Activated CD4-positive, alpha-beta T cell treated with anti-CD3 and anti-CD28 coated beads, Interleukin-2, amount 10 ng/mL, durations not matched to agents 7 days and 5 days (primary cell): ENCODE data around the gene GALNTL6. TPM values are rescaled to one million over a fixed set of nuclear protein-coding genes. Genes with fewer than 3 reads are reported as not detected.

Experiments used
- CTCF ChIA-PET: fragments of 350-600 bp; sonication (Branson Sonifier 250); formaldehyde crosslinking; loops from one replicate; lab custom pipeline; 2021; ENCODE audit warnings: antibody characterized with exemption; lab: Charles Lee
- POLR2A ChIA-PET: fragments of 350-600 bp; sonication (Branson Sonifier 250); formaldehyde crosslinking; loops from one replicate; lab custom pipeline; 2021; ENCODE audit warnings: antibody characterized with exemption; lab: Charles Lee
- DNase-seq: peaks from one replicate; pipeline ENCODE4 v3.0.0-alpha.2; 2020
- H3K27ac Mint-ChIP-seq: one replicate; pipeline ENCODE4 v1.8.0; 2021; ENCODE audit warnings: mild to moderate bottlenecking, moderate library complexity, mixed read lengths
- H3K27me3 Mint-ChIP-seq: one replicate; pipeline ENCODE4 v1.8.0; 2021; ENCODE audit warnings: mixed read lengths
- H3K36me3 Mint-ChIP-seq: one replicate; pipeline ENCODE4 v1.8.0; 2021; ENCODE audit warnings: low read depth, mixed read lengths
- H3K4me1 Mint-ChIP-seq: one replicate; pipeline ENCODE4 v1.8.0; 2021; ENCODE audit warnings: mixed read lengths
- H3K4me3 Mint-ChIP-seq: one replicate; pipeline ENCODE4 v1.8.0; 2021; ENCODE audit warnings: mild to moderate bottlenecking, moderate library complexity, mixed read lengths
- H3K9me3 Mint-ChIP-seq: one replicate; pipeline ENCODE4 v1.8.0; 2021; ENCODE audit warnings: mixed read lengths
- total RNA-seq, 2 experiments: library from RNA; stranded (reverse); gene quantifications; one replicate each; pipeline ENCODE4 v1.2.3, GENCODE V29; 2021

The GALNTL6 gene
- total RNA-seq, 2 experiments from 2014 or later = not detected

DNA sequence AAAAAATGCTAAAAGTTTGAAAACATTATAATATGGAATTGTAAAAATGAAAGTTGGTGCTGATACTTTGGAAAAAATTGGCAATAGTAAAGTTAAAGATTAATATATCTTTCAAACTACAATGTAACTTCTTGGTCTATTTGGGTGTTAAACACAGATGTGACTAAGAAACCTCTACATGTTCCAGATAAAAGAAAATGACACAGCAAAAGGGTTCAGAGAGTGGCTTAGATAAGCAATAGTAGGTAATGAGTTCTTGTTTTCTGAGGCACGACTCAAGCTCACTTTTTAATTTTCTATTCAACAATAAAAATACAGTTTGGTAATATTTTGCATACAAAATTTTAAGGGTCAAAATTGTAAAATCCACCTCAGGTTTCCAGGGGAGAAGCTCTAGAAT lies 292.7 kb downstream of the GALNTL6 start:
- POLR2A ChIA-PET = no interaction called here

DNA sequence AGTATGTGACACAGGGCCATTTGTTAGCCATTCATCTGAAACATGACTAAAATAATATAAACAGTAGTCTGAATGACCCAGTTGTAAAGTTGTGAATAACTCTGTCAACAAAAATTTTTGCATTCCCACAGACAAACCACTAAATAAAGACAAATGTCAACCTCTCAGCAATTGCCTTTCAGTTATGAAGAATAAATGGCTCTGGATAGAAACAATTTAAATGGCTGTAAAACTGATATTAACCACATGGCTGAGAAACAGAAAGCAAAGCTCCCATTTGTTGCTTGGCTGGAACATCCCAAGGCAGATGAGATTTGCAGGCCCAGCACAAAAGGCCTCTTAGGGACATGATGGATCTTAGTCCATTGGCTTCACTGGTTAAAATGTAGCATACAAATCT lies 296.3 kb downstream of the GALNTL6 start:
- Mint-ChIP-seq H3K9me3 (no peaks in the 10 kb centered on the region), H3K27me3 (no peaks in the 10 kb centered on the region), H3K36me3 (no peaks in the 10 kb centered on the region), H3K27ac (no peak overlapping the region), H3K4me3 (no peak overlapping the region), H3K4me1 (no peaks in the 10 kb centered on the region)
- POLR2A ChIA-PET = no interaction called here
- DNase-seq = no peak
- CTCF ChIA-PET = no interaction called here

More for the DNA sequence above, 292.7 kb downstream of the GALNTL6 start:
- Mint-ChIP-seq H3K4me3 (no peak overlapping the region), H3K9me3 (no peaks in the 10 kb centered on the region), H3K4me1 (no peaks in the 10 kb centered on the region), H3K27ac (no peak overlapping the region), H3K36me3 (no peaks in the 10 kb centered on the region), H3K27me3 (no peaks in the 10 kb centered on the region)
- CTCF ChIA-PET = interaction anchor here (0.7 kb wide), 1 partner anchor 16 kb away, joined by 3 read pairs; no protein-coding TSS in a partner anchor
- no peak for DNase-seq

DNA sequence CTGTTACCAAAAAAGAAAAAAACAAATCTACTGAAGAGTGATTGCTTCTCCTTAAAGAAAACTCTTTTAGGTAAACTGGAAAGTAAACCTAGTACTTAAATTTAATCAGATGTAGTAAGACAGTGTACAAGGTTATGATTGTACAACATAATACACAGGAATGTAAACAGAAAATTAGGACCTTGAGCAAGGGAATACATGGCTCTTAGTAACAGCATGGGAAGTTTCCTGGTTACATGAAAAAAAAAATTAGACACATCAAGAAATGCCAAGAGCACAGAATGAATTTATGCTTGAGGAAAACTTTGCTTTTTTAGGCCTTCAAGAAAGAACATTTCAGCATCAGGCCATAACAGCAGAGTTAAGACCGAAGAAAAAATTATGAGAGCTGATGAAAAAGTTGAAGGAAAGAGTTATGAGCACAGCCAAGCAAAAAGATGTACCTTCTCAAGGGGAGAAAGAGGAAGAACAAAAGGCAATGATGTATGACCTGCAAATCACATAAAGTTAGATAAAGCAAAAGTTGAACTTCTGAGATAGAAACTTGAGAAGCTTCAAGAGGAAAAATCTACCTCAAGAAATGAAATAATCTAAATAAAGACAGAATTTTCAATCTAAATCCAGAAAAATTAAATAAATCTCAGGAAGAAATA lies 311.6 kb downstream of the GALNTL6 start:
- no peak for DNase-seq
- Mint-ChIP-seq H3K27ac (no peak overlapping the region), H3K4me3 (no peak overlapping the region), H3K27me3 (no peaks in the 10 kb centered on the region), H3K36me3 (no peaks in the 10 kb centered on the region), H3K9me3 (no peaks in the 10 kb centered on the region), H3K4me1 (no peaks in the 10 kb centered on the region)
- ChIA-PET POLR2A (no interaction called here), CTCF (no interaction called here)

DNA sequence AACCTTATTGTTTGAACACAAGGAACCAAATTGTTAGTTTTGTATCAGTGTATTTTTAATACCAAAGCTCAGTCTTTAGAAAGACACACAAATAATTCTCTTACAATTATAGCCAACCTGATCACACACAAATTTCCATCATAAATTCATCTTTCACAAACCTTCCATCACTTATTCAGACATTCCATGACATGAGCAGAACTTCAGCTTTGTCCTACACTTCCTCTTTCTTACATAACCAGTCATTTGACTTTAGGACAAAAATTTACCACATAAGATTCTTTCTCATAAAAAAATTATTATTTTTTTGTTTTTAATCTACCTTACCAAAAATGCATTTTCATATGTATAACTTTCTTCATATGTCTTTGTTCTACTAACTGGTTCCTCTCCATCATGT lies 312.2 kb downstream of the GALNTL6 start:
- no peak for DNase-seq
- Mint-ChIP-seq H3K27me3 (no peaks in the 10 kb centered on the region), H3K4me1 (no peaks in the 10 kb centered on the region), H3K36me3 (no peaks in the 10 kb centered on the region), H3K9me3 (no peaks in the 10 kb centered on the region), H3K4me3 (no peak overlapping the region), H3K27ac (no peak overlapping the region)
- POLR2A ChIA-PET = no interaction called here
- CTCF ChIA-PET = no interaction called here

DNA sequence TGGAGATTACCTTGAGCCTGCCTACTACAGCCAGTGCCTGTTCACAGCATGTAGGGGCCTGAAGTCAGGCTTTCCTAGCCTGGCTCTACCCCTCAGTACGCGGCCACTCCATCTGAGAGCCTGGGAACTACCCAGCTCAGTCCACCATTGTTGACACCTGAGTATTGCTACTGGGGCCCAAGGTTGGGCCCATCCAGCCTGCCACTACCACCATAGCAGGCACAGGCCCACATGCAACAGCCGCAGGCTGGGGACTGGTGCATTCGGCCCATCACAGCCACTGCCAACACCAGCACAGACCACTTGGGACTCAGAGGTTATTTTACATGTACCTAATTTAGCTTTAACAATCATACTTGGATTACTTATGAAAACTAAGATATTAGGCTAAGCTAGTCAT lies 314.0 kb downstream of the GALNTL6 start:
- H3K4me1 Mint-ChIP-seq = no peaks in the 10 kb centered on the region
- no peak overlapping the region for H3K27ac Mint-ChIP-seq
- no peaks in the 10 kb centered on the region for H3K27me3 Mint-ChIP-seq
- ChIA-PET POLR2A (no interaction called here), CTCF (no interaction called here)
- H3K9me3 Mint-ChIP-seq = no peaks in the 10 kb centered on the region
- no peak for DNase-seq
- no peaks in the 10 kb centered on the region for H3K36me3 Mint-ChIP-seq
- H3K4me3 Mint-ChIP-seq = no peak overlapping the region

DNA sequence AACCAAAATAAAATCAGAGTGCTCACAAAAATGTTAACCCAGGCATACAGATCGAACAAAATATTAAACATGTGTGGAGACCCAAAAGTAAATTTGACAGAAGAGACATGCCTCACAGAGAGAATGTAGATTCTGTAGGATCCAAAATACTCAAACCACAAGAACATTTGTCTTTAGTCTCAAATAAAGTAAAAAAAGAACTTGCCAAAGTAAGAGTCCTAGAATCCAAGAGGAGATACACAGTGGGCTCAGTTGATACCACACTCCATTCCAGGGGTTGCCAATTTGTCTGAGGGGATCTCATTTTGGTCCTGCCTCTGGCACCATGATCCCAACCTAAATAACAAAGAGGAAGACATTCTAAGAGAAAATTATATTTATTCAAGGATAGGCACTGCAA lies 316.4 kb downstream of the GALNTL6 start:
- ChIA-PET CTCF (no interaction called here), POLR2A (no interaction called here)
- H3K36me3 Mint-ChIP-seq = no peaks in the 10 kb centered on the region
- H3K27me3 Mint-ChIP-seq = no peaks in the 10 kb centered on the region
- no peaks in the 10 kb centered on the region for H3K4me1 Mint-ChIP-seq
- DNase-seq = no peak
- H3K27ac Mint-ChIP-seq = no peak overlapping the region
- no peaks in the 10 kb centered on the region for H3K9me3 Mint-ChIP-seq
- H3K4me3 Mint-ChIP-seq = no peak overlapping the region

DNA sequence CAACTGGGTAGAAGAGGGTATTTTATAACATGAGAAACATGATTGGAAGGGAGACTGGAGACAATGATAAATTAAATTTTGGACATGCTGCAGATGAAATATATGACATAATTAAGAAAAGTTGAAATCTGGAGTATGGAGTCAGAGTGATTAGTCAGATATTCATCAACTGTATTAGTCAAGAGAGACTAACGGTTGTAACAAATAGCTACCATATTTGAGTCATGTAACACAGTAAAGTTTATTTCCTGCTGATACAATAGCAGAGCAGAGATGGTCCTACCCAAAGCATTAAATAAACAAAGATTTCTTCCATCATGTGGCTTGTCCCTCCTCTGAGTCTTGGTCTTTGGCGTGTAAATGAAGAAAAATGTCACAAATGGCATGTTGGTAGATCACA lies 321.3 kb downstream of the GALNTL6 start:
- no peaks in the 10 kb centered on the region for H3K4me1 Mint-ChIP-seq
- H3K27me3 Mint-ChIP-seq = no peaks in the 10 kb centered on the region
- ChIA-PET POLR2A (no interaction called here), CTCF (no interaction called here)
- H3K36me3 Mint-ChIP-seq = no peaks in the 10 kb centered on the region
- no peak for DNase-seq
- no peaks in the 10 kb centered on the region for H3K9me3 Mint-ChIP-seq
- H3K4me3 Mint-ChIP-seq = no peak overlapping the region
- no peak overlapping the region for H3K27ac Mint-ChIP-seq

DNA sequence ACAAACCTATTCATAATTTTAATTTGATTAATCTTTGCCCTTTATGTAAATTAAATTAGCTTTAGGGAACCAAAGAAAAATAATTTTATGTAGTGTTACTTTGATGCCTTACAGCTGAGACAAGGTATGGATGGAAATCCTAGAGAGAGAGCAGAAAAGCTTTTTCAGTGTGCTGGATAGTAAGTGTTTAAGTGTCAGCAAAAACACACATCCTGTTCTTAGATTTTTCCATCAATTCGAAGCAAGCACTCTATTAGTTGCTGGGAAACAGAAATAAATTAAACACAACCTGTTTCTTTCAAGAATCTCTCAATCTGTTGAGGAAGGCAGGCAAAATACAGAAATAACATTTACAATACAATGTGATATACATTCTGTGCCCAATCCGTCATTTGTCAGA lies 327.8 kb downstream of the GALNTL6 start:
- H3K4me3 Mint-ChIP-seq = no peak overlapping the region
- no peaks in the 10 kb centered on the region for H3K27me3 Mint-ChIP-seq
- H3K36me3 Mint-ChIP-seq = no peaks in the 10 kb centered on the region
- no peaks in the 10 kb centered on the region for H3K9me3 Mint-ChIP-seq
- no peak for DNase-seq
- no peaks in the 10 kb centered on the region for H3K4me1 Mint-ChIP-seq
- ChIA-PET POLR2A (no interaction called here), CTCF (no interaction called here)
- H3K27ac Mint-ChIP-seq = no peak overlapping the region

DNA sequence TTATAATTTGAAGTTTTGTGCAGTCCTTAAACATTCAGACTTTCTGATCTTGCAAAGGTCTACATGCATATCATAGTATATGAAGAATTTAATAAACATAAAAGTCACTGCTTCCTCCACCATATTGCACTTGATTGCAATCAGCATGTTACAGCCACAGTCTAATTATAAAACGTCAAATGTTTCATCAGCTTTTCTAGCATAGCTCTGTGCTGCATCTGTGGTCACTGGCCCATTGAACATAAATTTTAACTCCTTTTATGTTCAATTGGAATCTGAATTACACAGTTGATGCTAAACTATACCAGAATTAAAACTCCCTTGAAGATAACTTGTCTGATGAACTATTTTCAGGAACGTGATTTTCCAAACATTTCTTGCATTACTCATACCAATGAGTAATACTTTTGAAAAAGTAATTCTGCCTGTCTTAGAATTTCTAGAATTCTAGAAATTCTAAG lies 329.1 kb downstream of the GALNTL6 start:
- ChIA-PET CTCF (no interaction called here), POLR2A (no interaction called here)
- no peaks in the 10 kb centered on the region for H3K27me3 Mint-ChIP-seq
- no peak overlapping the region for H3K27ac Mint-ChIP-seq
- no peaks in the 10 kb centered on the region for H3K4me1 Mint-ChIP-seq
- H3K4me3 Mint-ChIP-seq = no peak overlapping the region
- no peaks in the 10 kb centered on the region for H3K9me3 Mint-ChIP-seq
- no peak for DNase-seq
- no peaks in the 10 kb centered on the region for H3K36me3 Mint-ChIP-seq

DNA sequence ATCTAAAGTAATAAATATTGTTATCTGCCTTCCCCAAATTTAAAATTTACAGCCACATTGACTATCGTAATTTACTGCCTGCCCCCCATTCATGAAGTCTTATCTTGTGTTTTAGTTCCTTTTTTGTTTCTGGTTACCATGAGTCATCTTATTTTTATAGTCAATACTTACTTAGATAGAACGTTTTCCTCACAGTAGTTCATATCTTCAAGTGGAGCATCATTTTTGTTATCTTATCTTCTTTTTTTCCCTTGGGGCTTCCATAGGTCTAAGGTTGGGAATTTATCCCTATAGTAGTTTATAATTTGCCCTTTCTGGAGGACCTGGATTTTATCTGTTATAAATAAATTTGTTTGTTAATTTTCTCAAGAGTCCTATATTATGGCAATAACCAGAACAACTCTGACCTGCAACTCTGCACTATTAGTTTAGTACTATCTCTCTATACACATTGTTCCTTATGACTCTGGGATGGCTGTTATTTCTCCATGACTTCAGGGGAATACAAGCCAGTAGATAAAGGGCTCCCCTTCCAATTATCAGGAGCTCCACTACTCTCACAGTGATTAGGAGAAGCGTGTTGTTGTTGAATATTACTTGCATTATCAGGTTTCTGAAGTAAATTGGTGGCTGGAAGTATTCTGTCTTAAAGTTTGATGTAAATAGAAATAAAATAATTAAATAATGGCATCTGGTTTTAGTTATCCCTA lies 330.6 kb downstream of the GALNTL6 start:
- ChIA-PET CTCF (no interaction called here), POLR2A (no interaction called here)
- no peaks in the 10 kb centered on the region for H3K36me3 Mint-ChIP-seq
- no peaks in the 10 kb centered on the region for H3K9me3 Mint-ChIP-seq
- DNase-seq = no peak
- H3K4me3 Mint-ChIP-seq = no peak overlapping the region
- H3K4me1 Mint-ChIP-seq = no peaks in the 10 kb centered on the region
- H3K27me3 Mint-ChIP-seq = no peaks in the 10 kb centered on the region
- no peak overlapping the region for H3K27ac Mint-ChIP-seq

DNA sequence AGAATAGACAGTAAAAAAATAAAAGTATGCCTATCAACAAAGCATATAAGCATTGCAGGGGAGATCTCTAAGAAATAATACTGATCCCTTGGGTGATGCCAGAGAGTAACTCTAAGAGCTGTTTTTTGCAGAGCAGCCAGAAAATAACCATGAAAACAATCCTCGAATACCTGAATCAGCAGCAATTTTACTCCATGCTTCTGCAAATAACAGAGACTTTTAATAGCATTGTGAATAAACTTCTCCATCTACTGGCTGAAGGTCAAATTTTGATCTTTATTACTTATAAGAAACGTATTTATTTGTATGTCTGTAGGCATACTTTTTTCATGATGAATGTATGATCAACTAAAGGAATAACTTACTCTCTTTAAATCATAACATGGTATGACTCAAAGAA lies 334.5 kb downstream of the GALNTL6 start:
- no peak for DNase-seq
- Mint-ChIP-seq H3K36me3 (no peaks in the 10 kb centered on the region), H3K27me3 (no peaks in the 10 kb centered on the region), H3K4me1 (no peaks in the 10 kb centered on the region), H3K27ac (no peak overlapping the region), H3K4me3 (no peak overlapping the region), H3K9me3 (no peaks in the 10 kb centered on the region)
- ChIA-PET POLR2A (no interaction called here), CTCF (no interaction called here)

DNA sequence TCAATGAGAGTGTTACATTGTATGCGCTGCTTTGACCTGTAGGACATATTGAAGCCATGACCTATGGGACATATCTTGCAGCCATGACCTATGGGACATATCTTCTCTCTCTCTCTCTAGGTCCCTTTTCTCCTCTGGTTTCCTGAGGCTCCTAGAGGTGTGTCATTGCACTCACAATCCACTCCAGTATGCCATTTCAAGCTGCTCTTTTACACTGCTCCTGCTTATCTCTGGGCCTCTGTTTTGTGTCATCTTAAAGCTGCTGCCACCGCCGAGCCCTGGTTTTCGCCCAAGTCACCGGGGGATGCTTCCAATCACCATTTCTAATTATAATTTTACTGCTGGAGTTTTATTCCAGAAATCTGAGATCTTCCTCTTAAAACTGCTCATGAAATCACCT lies 336.1 kb downstream of the GALNTL6 start:
- H3K36me3 Mint-ChIP-seq = no peaks in the 10 kb centered on the region
- no peak overlapping the region for H3K27ac Mint-ChIP-seq
- H3K4me3 Mint-ChIP-seq = no peak overlapping the region
- no peak for DNase-seq
- ChIA-PET CTCF (no interaction called here), POLR2A (no interaction called here)
- no peaks in the 10 kb centered on the region for H3K9me3 Mint-ChIP-seq
- H3K27me3 Mint-ChIP-seq = no peaks in the 10 kb centered on the region
- H3K4me1 Mint-ChIP-seq = no peaks in the 10 kb centered on the region

DNA sequence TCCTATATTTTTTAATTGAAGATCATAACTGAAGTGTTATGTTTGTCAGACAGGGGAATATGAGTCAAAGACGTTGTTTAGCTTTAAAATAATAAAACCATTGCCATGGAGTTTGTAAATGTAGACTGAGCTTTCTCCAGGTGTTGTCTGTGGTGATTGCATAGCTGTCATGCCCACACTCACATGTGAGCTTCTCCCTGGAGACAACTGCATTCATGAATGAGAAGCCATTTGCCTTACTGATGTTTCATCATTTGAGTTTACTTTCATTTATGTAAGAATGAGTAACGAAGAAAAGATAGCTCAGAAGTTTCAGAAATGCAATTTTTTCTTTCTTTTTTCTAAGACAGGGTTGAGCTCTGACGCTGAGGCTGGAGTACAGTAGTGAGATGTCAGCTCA lies 339.1 kb downstream of the GALNTL6 start:
- CTCF ChIA-PET = no interaction called here

DNA sequence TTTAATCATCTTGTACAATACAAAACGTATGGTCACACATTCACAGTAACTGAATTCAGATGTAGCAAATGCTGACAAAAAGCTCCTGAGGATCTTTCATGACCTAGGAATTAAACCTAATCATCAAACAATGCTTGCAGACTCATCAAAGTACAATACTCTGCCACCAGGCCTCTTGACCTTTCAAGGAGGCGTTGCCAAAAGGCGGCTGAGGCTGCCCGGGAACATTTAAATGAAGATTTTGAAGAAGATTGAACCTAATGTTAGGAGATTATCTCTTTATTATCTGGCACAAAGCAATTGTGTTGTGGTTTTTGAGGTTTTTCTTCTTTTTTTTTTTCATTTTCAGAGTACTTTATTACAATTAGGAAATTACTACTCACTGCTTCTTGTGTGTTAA lies 340.5 kb downstream of the GALNTL6 start:
- CTCF ChIA-PET = no interaction called here
- DNase-seq = no peak

More for the DNA sequence above, 339.1 kb downstream of the GALNTL6 start:
- Mint-ChIP-seq H3K4me3 (no peak overlapping the region), H3K9me3 (no peaks in the 10 kb centered on the region), H3K36me3 (no peaks in the 10 kb centered on the region), H3K4me1 (no peaks in the 10 kb centered on the region), H3K27me3 (no peaks in the 10 kb centered on the region), H3K27ac (no peak overlapping the region)
- POLR2A ChIA-PET = no interaction called here
- DNase-seq = no peak

More for the DNA sequence above, 340.5 kb downstream of the GALNTL6 start:
- H3K4me3 Mint-ChIP-seq = no peak overlapping the region
- no peaks in the 10 kb centered on the region for H3K27me3 Mint-ChIP-seq
- POLR2A ChIA-PET = no interaction called here
- H3K36me3 Mint-ChIP-seq = no peaks in the 10 kb centered on the region
- no peak overlapping the region for H3K27ac Mint-ChIP-seq
- no peaks in the 10 kb centered on the region for H3K9me3 Mint-ChIP-seq
- H3K4me1 Mint-ChIP-seq = no peaks in the 10 kb centered on the region
